Activated CD4-positive, alpha-beta memory T cell treated with anti-CD3 and anti-CD28 coated beads for 36 hours (primary cell): ENCODE results near the gene PLA2G6. TPM values are rescaled to one million over a fixed set of nuclear protein-coding genes. Genes with fewer than 3 reads are reported as not detected.
A peak's percentile ranks its signal among the peaks of the same experiment; 100 is the strongest.

Experiments
- CTCF ChIA-PET: fragments of 350-600 bp; sonication (Branson Sonifier 250); formaldehyde crosslinking; loops from one replicate; lab custom pipeline; 2021; ENCODE audit warnings: antibody characterized with exemption, inconsistent platforms; lab: Charles Lee
- POLR2A ChIA-PET: fragments of 350-600 bp; sonication (Branson Sonifier 250); formaldehyde crosslinking; loops from one replicate; lab custom pipeline; 2021; ENCODE audit warnings: antibody characterized with exemption; lab: Charles Lee
- DNase-seq: peaks from one replicate; pipeline ENCODE4 v3.0.0-alpha.2; 2020
- H3K27ac Mint-ChIP-seq: one replicate; pipeline ENCODE4 v1.8.0; 2021; ENCODE audit warnings: mixed read lengths
- H3K27me3 Mint-ChIP-seq: one replicate; pipeline ENCODE4 v1.8.0; 2021; ENCODE audit warnings: mixed read lengths
- H3K36me3 Mint-ChIP-seq: one replicate; pipeline ENCODE4 v1.8.0; 2021; ENCODE audit warnings: mixed read lengths
- H3K4me1 Mint-ChIP-seq: one replicate; pipeline ENCODE4 v1.8.0; 2021; ENCODE audit warnings: low read depth, mixed read lengths
- H3K4me3 Mint-ChIP-seq: one replicate; pipeline ENCODE4 v1.8.0; 2021; ENCODE audit warnings: mild to moderate bottlenecking, mixed read lengths
- H3K9me3 Mint-ChIP-seq: one replicate; pipeline ENCODE4 v1.8.0; 2021; ENCODE audit warnings: mixed read lengths
- intact Hi-C: fragments of 100-400 bp; cut with micrococcal nuclease; formaldehyde crosslinking; loops from one replicate; pipeline ENCODE4 v1.15.1; 2023
- total RNA-seq, 2 experiments: library from RNA; stranded (reverse); gene quantifications; one replicate each; pipeline ENCODE4 v1.2.3, GENCODE V29; 2021

Gene PLA2G6
- total RNA-seq, 2 experiments from 2014 or later = 63.7 to 69.5 TPM

DNA sequence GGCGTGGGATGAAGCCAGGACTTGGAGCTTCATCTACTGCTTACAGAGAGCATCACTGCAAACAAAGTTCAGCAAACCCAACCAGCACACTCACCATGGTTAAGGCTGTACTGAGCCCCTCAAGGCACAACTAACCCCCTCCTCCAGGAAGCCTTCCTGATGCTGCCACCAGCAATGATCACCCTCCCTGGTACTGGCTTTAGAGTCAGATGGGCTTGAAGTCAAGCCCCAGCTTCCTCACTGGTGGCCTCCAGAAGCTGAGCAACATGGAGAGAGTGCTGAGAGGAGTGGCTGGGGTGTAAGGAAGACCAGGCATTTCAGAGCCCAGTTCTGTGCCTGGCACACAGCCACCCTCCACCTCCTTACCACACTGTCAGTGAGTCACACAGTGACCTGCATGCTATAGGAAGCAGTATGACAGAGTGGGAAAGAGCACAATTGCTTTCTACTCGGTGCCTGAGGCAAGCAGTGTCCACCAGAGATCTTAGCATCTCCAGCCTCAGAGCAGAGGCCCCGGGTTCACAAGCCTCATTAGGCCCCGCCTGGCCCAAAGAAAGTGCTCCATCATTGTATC, 46.4 kb downstream of the PLA2G6 start:
- Mint-ChIP-seq H3K9me3 (no peaks in the 10 kb centered on the region), H3K36me3 (peaks cover 16% of the 10 kb centered on the region), H3K4me1 (no peaks in the 10 kb centered on the region), H3K4me3 (no peak overlapping the region), H3K27me3 (no peaks in the 10 kb centered on the region), H3K27ac (no peak overlapping the region)
- CTCF ChIA-PET = no interaction called here
- POLR2A ChIA-PET = no interaction called here
- DNase-seq = peak; percentile 32
- intact Hi-C loops = no loop called here

DNA sequence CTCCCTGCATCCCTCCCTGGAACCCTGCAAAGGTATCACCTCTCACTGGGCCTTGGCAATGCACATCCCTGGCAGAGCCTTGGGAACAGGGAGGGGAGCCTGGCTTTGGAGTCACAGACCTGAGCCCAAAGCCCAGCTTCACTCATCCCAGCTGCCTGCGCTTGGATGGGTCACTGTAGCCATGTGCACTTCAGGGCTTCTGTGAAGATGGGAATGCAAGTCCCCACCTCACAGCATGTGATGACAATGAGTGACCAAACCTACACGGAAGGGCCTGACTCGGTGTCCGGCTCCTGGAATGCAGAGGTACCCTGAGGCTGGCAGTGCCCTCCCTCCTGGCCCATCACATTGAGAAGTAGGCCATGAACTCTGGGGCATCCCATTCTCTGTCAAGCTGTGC, 48.3 kb downstream of the PLA2G6 start:
- ChIA-PET CTCF (interaction anchor here (0.6 kb wide), 1 partner anchor 61 kb away, joined by 3 read pairs; no protein-coding TSS in a partner anchor), POLR2A (interaction anchor here (0.6 kb wide), 1 partner anchor 144 kb away, joined by 3 read pairs; no protein-coding TSS in a partner anchor)
- no peak overlapping the region for H3K4me3 Mint-ChIP-seq
- intact Hi-C loops = no loop called here
- no peaks in the 10 kb centered on the region for H3K27me3 Mint-ChIP-seq
- no peaks in the 10 kb centered on the region for H3K4me1 Mint-ChIP-seq
- H3K9me3 Mint-ChIP-seq = no peaks in the 10 kb centered on the region
- H3K27ac Mint-ChIP-seq = no peak overlapping the region
- peaks cover 14% of the 10 kb centered on the region for H3K36me3 Mint-ChIP-seq
- no peak for DNase-seq

DNA sequence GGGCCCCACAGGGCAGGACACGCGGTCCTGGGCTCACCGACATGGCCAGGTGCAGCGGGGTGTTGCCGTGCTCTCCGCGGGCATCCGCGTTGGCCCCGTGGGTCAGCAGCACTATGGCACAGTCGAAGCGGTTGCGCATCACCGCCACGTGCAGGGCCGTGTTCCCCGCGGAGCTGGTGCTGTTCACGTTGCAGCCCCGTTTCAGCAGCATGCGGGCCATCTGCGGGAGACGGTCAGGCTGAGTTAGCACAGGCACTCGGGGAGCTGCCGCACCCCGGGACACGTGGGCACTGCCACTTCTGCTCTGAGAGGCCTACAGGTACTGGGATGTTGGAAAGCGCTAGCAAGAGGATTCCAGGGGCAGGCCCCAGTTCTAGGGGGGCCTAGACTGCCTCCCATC, 48.8 kb downstream of the PLA2G6 start:
- Mint-ChIP-seq H3K27me3 (no peaks in the 10 kb centered on the region), H3K9me3 (no peaks in the 10 kb centered on the region), H3K4me1 (no peaks in the 10 kb centered on the region), H3K36me3 (peaks cover 14% of the 10 kb centered on the region), H3K27ac (no peak overlapping the region), H3K4me3 (no peak overlapping the region)
- POLR2A ChIA-PET = no interaction called here
- DNase-seq = no peak
- intact Hi-C loops = no loop called here
- CTCF ChIA-PET = no interaction called here

DNA sequence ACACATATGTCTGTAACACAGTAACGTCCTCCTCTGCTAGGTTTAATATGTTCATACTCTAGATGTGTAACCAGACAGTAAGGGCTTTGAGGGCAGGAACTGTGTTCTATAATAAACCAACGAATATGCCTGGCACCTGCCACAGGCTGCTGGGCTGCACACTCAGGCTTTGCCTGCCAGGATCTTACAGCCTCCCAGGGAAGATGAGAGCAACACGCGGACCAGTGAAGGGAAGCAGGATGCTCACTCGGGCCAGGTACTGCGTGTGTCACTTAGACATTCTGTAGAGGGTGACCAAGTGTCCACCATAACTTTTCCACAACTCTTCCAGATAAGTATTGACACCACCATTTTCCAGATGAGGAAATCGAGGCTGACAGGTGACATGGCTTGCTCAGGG, 49.5 kb downstream of the PLA2G6 start:
- intact Hi-C loops = no loop called here
- Mint-ChIP-seq H3K36me3 (peaks cover 14% of the 10 kb centered on the region), H3K27ac (no peak overlapping the region), H3K9me3 (no peaks in the 10 kb centered on the region), H3K4me1 (no peaks in the 10 kb centered on the region), H3K4me3 (no peak overlapping the region), H3K27me3 (no peaks in the 10 kb centered on the region)
- ChIA-PET CTCF (no interaction called here), POLR2A (no interaction called here)
- DNase-seq = no peak

DNA sequence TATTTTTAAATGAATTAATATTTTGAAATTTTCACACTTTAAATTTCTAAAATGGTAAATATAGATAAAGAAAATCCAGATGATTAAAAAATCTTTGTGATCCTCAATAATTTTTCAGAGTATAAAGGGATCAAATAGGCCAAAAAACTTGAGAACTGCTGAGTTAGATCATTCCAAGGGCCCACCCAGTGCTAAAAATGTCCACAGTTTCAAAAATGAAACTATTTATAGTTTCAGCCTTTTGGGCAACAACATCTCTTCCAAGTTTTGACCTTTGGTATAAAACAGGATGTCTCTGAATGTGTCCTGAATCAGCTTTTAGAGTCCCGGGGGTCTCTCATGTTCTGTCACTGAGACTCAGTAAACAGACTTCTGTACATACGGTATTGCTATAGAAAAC, 50.2 kb downstream of the PLA2G6 start:
- Mint-ChIP-seq H3K36me3 (peaks cover 17% of the 10 kb centered on the region), H3K4me1 (no peaks in the 10 kb centered on the region), H3K27ac (no peak overlapping the region), H3K9me3 (no peaks in the 10 kb centered on the region), H3K4me3 (no peak overlapping the region), H3K27me3 (no peaks in the 10 kb centered on the region)
- ChIA-PET POLR2A (no interaction called here), CTCF (no interaction called here)
- no peak for DNase-seq
- intact Hi-C loops = no loop called here

DNA sequence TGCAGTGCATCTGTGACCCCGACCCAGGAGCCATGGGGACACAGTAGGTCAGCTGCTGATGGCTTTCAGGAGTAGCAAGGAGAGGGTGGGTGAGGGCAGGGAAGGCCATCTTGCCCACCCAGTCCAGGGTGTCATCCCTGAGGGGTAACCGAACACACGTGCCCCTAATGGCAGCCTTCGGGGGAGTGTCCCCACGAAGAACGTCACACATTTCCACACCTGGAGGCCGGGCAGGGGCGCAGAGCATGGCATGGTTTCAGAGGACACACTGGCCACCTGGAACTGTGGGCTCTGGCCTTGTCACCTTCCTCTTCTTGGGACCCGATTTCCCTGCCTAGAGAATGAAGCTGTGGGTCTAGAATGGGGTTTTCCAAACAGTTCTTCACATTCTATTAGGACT, 51.8 kb downstream of the PLA2G6 start:
- CTCF ChIA-PET = no interaction called here
- Mint-ChIP-seq H3K36me3 (peaks cover 8% of the 10 kb centered on the region), H3K4me3 (no peak overlapping the region), H3K27me3 (no peaks in the 10 kb centered on the region), H3K9me3 (no peaks in the 10 kb centered on the region), H3K4me1 (no peaks in the 10 kb centered on the region), H3K27ac (no peak overlapping the region)
- intact Hi-C loops = no loop called here
- POLR2A ChIA-PET = no interaction called here
- no peak for DNase-seq

DNA sequence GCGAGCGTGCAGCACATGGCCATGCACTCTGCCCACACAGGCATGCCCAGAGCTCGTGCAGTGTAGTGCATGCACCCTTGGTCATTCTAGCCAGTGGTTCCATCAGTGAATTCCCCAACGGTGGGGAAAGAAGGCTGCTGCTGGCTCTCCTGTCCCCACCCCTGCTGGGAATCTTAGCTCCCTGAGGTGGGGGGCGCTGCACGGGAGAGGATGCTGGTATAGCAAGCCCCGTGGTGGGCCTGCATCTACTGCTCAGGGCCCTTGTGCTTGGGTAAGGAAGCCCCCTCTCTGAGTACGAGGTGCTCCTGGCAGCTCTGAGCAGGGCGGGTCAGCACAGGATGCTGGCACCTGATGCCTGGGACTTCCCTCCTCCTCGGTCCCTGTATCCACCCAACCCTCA, 52.6 kb downstream of the PLA2G6 start:
- Mint-ChIP-seq H3K4me3 (no peak overlapping the region), H3K27ac (no peak overlapping the region), H3K9me3 (no peaks in the 10 kb centered on the region), H3K4me1 (no peaks in the 10 kb centered on the region), H3K36me3 (peaks cover 8% of the 10 kb centered on the region), H3K27me3 (no peaks in the 10 kb centered on the region)
- intact Hi-C loops = no loop called here
- ChIA-PET CTCF (no interaction called here), POLR2A (no interaction called here)
- no peak for DNase-seq

DNA sequence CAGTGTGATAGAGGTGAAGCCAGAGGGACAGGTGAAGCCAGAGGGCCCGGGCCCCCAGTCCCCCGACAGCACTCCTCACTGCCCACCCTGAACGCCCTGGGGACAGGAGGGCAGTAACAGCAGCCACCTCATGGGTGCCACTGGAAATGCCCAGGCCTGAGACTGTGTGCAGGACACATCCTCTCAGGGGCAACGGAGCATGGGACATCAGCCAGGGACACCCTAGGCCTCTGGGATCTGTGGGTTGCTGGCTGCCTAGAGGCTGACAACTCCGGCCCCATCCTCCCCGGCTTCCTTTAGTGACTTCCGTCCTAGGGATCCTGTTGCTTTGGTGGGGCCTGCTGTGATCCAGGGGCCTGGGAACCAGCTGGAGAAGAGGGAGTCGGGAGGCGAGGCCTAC, 53.8 kb downstream of the PLA2G6 start:
- Mint-ChIP-seq H3K36me3 (peaks cover 8% of the 10 kb centered on the region), H3K27ac (no peak overlapping the region), H3K4me1 (no peaks in the 10 kb centered on the region), H3K27me3 (no peaks in the 10 kb centered on the region), H3K4me3 (no peak overlapping the region), H3K9me3 (no peaks in the 10 kb centered on the region)
- ChIA-PET CTCF (no interaction called here), POLR2A (no interaction called here)
- intact Hi-C loops = no loop called here
- DNase-seq = no peak

DNA sequence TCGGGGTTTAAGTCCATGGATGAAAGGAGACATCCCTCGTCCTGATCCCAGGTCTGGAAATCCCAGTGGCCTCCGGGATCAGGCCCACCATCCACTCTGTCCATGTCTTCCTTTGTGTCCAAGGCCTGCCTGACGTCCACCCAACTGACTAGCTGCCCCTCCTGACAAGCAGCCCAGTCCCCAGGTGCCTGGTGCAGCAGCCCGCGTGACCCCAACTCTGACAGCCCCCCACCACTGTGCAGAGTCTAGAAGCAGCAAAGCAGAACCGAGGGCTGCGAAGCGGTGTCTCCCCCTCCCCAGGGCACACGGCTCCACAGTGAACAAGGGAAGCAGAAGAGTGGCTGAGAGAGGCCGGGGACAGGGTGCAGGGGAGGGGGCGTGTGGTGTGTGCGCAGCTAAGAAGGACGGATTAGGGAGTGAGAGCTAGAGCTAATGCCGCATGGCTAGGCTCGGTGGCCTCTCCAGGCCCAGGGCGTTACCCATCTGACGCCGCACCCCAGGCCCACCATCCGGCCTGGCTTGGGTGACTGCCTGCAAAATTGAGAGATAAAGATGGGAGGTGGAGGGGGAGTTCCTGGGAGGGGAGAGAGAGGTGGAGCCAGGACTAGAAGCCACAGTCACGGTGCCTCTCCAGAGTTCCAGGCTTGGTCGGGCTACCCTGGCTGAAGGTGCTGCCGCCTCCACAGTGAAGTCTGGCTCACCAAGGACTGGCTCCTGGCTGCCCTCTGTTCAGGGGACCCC, 54.5 kb downstream of the PLA2G6 start:
- CTCF ChIA-PET = no interaction called here
- no peak for DNase-seq
- Mint-ChIP-seq H3K9me3 (no peaks in the 10 kb centered on the region), H3K27me3 (no peaks in the 10 kb centered on the region), H3K27ac (no peak overlapping the region), H3K4me1 (no peaks in the 10 kb centered on the region), H3K4me3 (no peak overlapping the region), H3K36me3 (peaks cover 7% of the 10 kb centered on the region)
- intact Hi-C loops = no loop called here
- POLR2A ChIA-PET = no interaction called here

DNA sequence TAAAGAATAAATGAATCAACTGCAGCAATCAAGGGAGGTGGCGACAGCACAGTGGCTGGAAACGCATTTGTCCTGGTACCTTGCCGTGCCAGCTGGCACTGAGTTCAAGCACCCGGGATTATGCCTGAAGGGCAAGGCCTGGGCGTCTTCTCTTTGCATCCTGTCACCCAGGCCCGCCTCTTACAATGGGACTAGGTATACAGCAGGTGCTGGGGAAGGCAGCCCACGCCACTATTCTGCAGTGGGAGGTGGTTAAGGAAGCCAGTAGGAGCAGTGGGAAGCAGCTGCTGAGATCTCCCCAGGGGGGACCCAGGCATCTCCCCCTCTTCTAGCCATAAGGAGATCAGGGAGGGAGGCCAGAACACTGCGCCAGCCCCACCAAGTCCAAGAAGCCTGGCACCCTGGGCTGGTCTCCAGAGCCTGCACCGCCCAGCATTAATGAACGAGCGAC, 55.9 kb downstream of the PLA2G6 start:
- Mint-ChIP-seq H3K27ac (no peak overlapping the region), H3K4me1 (no peaks in the 10 kb centered on the region), H3K27me3 (no peaks in the 10 kb centered on the region), H3K36me3 (peaks cover 6% of the 10 kb centered on the region), H3K9me3 (no peaks in the 10 kb centered on the region), H3K4me3 (no peak overlapping the region)
- no peak for DNase-seq
- ChIA-PET POLR2A (no interaction called here), CTCF (no interaction called here)
- intact Hi-C loops = no loop called here

DNA sequence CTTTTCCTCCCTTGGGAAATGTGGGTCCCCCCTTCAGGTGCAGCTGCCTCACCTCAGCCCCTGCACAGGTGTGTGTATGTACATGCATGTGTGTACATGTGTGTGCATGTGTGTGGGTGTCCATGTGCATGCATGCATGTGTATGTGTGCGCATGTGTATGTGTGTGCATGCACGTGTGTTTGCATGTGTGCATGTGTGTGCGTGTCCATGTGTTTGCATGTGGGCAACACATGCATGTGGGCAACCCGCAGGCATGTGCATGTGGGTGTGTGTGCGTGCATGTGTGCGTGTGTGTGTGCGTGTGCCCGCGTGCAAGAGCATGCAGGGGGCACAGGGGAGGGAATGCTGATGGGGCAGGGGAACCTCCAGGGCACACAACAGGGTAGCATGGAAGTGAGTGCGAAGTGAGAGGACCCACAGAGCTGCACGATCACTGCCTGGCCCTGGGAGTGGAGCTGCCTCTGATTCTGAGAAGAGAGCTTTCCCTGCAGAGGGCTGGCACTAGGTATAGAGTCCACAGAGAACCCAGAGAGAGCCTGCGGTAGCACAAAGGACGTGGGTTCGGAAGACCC, 56.5 kb downstream of the PLA2G6 start:
- Mint-ChIP-seq H3K27ac (no peak overlapping the region), H3K9me3 (no peaks in the 10 kb centered on the region), H3K4me3 (no peak overlapping the region), H3K4me1 (no peaks in the 10 kb centered on the region), H3K27me3 (no peaks in the 10 kb centered on the region), H3K36me3 (peaks cover 6% of the 10 kb centered on the region)
- intact Hi-C loops = no loop called here
- ChIA-PET POLR2A (no interaction called here), CTCF (interaction anchor here (1.1 kb wide), 1 partner anchor 10 kb away, joined by 5 read pairs; no protein-coding TSS in a partner anchor)
- no peak for DNase-seq

DNA sequence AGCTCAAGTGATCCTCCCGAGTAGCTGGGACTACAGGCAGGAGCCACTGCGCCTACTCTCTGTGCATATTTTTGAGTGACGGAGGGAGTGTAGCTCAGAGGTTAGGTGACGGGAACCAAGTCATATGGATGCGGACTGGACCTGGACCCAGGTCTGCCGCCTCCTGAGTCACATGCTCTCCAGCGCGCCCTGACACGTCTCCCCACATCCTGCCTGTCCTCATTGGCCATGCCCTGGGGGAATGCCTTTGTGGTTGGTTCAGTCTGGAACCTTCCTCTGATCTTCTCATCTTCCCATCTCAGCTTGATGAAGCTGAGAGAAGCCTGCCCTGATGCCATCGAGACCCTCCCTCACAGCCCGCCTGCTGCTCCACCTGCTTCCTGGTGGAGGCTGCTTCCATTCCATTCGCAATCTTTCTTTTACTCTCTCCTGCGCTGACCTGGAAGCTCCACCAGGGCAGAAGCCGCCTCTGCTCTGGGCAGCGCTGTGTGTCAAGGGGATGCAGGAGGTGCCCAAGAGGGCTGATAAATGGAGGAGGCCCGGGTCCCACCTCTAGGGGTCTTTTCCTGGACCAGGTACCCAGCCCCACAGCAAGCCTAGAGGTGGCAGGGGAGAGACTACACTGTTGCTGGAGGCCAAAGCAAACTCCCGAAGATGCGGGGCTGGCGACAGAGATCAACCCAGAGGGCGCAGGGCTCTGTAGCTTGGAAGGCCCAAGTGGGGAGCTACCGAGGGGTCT, 57.2 kb downstream of the PLA2G6 start:
- H3K4me3 Mint-ChIP-seq = no peak overlapping the region
- H3K27me3 Mint-ChIP-seq = no peaks in the 10 kb centered on the region
- intact Hi-C loops = no loop called here
- peaks cover 3% of the 10 kb centered on the region for H3K36me3 Mint-ChIP-seq
- ChIA-PET POLR2A (no interaction called here), CTCF (interaction anchor here (1.1 kb wide), 1 partner anchor 10 kb away, joined by 5 read pairs; no protein-coding TSS in a partner anchor)
- H3K27ac Mint-ChIP-seq = peak overlapping the region; percentile 55
- no peaks in the 10 kb centered on the region for H3K4me1 Mint-ChIP-seq
- DNase-seq = no peak
- H3K9me3 Mint-ChIP-seq = no peaks in the 10 kb centered on the region
